ENCODE measurements around the gene MAN1C1. TPM values are rescaled to one million over a fixed set of nuclear protein-coding genes. Genes with fewer than 3 reads are reported as not detected.

Gene MAN1C1
- total RNA-seq, 1 experiment from 2014 or later, result 9.3 TPM

GRCh38 chr1:25807480-25808390, 191.1 kb downstream of the MAN1C1 start:
- no peak overlapping the region for H3K23ac ChIP-seq (ENCODE audit: insufficient read length, low read depth, low read length)
- peaks cover 14 to 49% (median 30%) of the 10 kb centered on the region in 3 experiments; a peak in 6 of 7 replicates for H3K36me3 Mint-ChIP-seq (ENCODE audit: insufficient read depth in 1 of 3, low read depth in 3 of 3)
- H3K27me3 ChIP-seq (ENCODE audit: insufficient read depth, low read length), result no peaks in the 10 kb centered on the region
- no peak overlapping the region for H2BK5ac ChIP-seq (ENCODE audit: insufficient read length, low read length)
- WGBS (ENCODE audit: extremely low coverage, insufficient read length, low lambda C conversion rate), result no CpG with 5 or more reads among the region's 20 CpGs
- H2BK120ac ChIP-seq (ENCODE audit: low read depth, low read length, poor library complexity, severe bottlenecking), result no peak overlapping the region
- no peak overlapping the region for H3K27ac ChIP-seq (ENCODE audit: insufficient read length, low read depth, low read length)
- no peak overlapping the region for H2BK20ac ChIP-seq (ENCODE audit: low read depth, low read length, poor library complexity, severe bottlenecking)
- TF ChIP-seq CTCF (conservative IDR thresholded peaks at IDR 0.05), result no peak
- H3K4me2 ChIP-seq (ENCODE audit: insufficient read depth, insufficient read length, low read length), result no peak overlapping the region
- no peak overlapping the region for H4K8ac ChIP-seq (replicated peaks; ENCODE audit: insufficient read length, low read depth, low read length)
- peaks cover 10 to 19% of the 10 kb centered on the region in 2 experiments for H3K4me1 Mint-ChIP-seq
- no peak overlapping the region for H3K56ac ChIP-seq (ENCODE audit: insufficient read length, low read depth, low read length)
- H2AK5ac ChIP-seq (ENCODE audit: insufficient read length, low read length), result no peak overlapping the region
- H3K14ac ChIP-seq (ENCODE audit: insufficient read depth, low read length), result no peak overlapping the region
- no peaks in the 10 kb centered on the region for H3K27me3 Mint-ChIP-seq (ENCODE audit: low read depth)
- no peaks in the 10 kb centered on the region for H4K20me1 ChIP-seq (ENCODE audit: control insufficient read depth, insufficient read depth, insufficient read length)
- H3K79me1 ChIP-seq (ENCODE audit: insufficient read depth, low read depth, low read length, poor library complexity, severe bottlenecking), result no peaks in the 10 kb centered on the region
- H2AFZ ChIP-seq (ENCODE audit: low read length), result no peak overlapping the region
- H3K79me2 ChIP-seq (ENCODE audit: insufficient read depth, low read length), result no peaks in the 10 kb centered on the region
- no peak overlapping the region for H3T11ph ChIP-seq (ENCODE audit: low read length)
- H3K4me1 ChIP-seq (ENCODE audit: insufficient read depth, low read length), result no peaks in the 10 kb centered on the region
- no peak overlapping the region for H2BK12ac ChIP-seq (ENCODE audit: insufficient read length, low read depth, low read length)
- no peak overlapping the region for H2BK15ac ChIP-seq (ENCODE audit: low read depth, low read length)
- H3K9me3 ChIP-seq (ENCODE audit: control insufficient read depth, low read depth, low read length), result no peaks in the 10 kb centered on the region
- no peak overlapping the region for H3K4ac ChIP-seq (ENCODE audit: low read depth, low read length)
- H4K91ac ChIP-seq (ENCODE audit: insufficient read length, low read depth, low read length), result no peak overlapping the region
- no peak overlapping the region for H3K4me3 Mint-ChIP-seq
- no peak overlapping the region for H3K18ac ChIP-seq (ENCODE audit: insufficient read length, low read depth, low read length)
- no peak for DNase-seq
- no peaks in the 10 kb centered on the region for H3K23me2 ChIP-seq (ENCODE audit: insufficient read length, low read depth, low read length, poor library complexity, severe bottlenecking)
- no peak overlapping the region for H3K9ac ChIP-seq (ENCODE audit: extremely low read depth, insufficient read length, low read length)
- no peaks in the 10 kb centered on the region for H3K9me3 Mint-ChIP-seq
- H4K5ac ChIP-seq (ENCODE audit: insufficient read length, low read depth, low read length), result no peak overlapping the region
- H3K27ac Mint-ChIP-seq, result no peak overlapping the region
